Activated naive CD8-positive, alpha-beta T cell (primary cell): ENCODE data around the gene TCL1B.
"Not testable (repeated sequence)": the region's sequence is repeated elsewhere in the genome, so short reads cannot be mapped to it uniquely, and the experiment has no call there.

ENCODE experiments used
- H3K27ac Mint-ChIP-seq: one replicate; pipeline ENCODE4 v1.8.0; 2021; ENCODE audit warnings: mixed read lengths
- H3K27me3 Mint-ChIP-seq: one replicate; pipeline ENCODE4 v1.8.0; 2021; ENCODE audit warnings: mixed read lengths
- H3K36me3 Mint-ChIP-seq: one replicate; pipeline ENCODE4 v1.8.0; 2021; ENCODE audit warnings: mixed read lengths
- H3K4me1 Mint-ChIP-seq: one replicate; pipeline ENCODE4 v1.8.0; 2021; ENCODE audit warnings: low read depth, mixed read lengths
- H3K4me3 Mint-ChIP-seq: one replicate; pipeline ENCODE4 v1.8.0; 2021; ENCODE audit warnings: mild to moderate bottlenecking, mixed read lengths
- H3K9me3 Mint-ChIP-seq: one replicate; pipeline ENCODE4 v1.8.0; 2021; ENCODE audit warnings: low read depth, mixed read lengths

The TCL1B gene

GRCh38 chr14:95705518-95705917 is 19.3 kb downstream of the TCL1B start:
- Mint-ChIP-seq H3K27ac (no peak overlapping the region), H3K4me3 (no peak overlapping the region), H3K4me1 (no peaks in the 10 kb centered on the region), H3K27me3 (peaks cover 34% of the 10 kb centered on the region), H3K9me3 (no peaks in the 10 kb centered on the region), H3K36me3 (no peaks in the 10 kb centered on the region)

GRCh38 chr14:95707327-95707726 is 21.1 kb downstream of the TCL1B start:
- Mint-ChIP-seq H3K27ac (no peak overlapping the region), H3K4me1 (no peaks in the 10 kb centered on the region), H3K27me3 (peaks cover 28% of the 10 kb centered on the region), H3K36me3 (no peaks in the 10 kb centered on the region), H3K9me3 (no peaks in the 10 kb centered on the region), H3K4me3 (no peak overlapping the region)

DNA sequence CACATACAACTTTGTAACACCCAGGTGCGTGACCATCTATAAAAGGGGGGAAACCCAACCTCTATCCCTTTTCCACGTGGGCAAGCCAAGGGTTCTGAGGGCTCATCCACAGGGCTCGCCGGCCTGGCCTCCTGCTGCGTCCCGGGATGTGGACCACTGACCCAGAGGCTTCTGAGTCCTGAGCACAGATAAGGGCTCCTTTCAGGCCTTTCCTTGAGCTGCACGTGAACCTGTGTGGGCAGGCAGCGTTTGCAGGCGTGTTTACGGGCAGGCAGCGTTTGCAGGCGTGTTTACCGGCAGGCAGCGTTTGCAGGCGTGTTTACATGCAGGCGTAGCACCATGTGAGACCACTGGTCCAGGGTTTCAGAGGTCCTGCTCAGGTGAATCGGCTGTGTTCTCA is 23.9 kb downstream of the TCL1B start:
- H3K4me1 Mint-ChIP-seq: no peaks in the 10 kb centered on the region
- no peak overlapping the region for H3K4me3 Mint-ChIP-seq
- peaks cover 30% of the 10 kb centered on the region for H3K27me3 Mint-ChIP-seq
- H3K36me3 Mint-ChIP-seq: no peaks in the 10 kb centered on the region
- no peak overlapping the region for H3K27ac Mint-ChIP-seq
- H3K9me3 Mint-ChIP-seq: no peaks in the 10 kb centered on the region

DNA sequence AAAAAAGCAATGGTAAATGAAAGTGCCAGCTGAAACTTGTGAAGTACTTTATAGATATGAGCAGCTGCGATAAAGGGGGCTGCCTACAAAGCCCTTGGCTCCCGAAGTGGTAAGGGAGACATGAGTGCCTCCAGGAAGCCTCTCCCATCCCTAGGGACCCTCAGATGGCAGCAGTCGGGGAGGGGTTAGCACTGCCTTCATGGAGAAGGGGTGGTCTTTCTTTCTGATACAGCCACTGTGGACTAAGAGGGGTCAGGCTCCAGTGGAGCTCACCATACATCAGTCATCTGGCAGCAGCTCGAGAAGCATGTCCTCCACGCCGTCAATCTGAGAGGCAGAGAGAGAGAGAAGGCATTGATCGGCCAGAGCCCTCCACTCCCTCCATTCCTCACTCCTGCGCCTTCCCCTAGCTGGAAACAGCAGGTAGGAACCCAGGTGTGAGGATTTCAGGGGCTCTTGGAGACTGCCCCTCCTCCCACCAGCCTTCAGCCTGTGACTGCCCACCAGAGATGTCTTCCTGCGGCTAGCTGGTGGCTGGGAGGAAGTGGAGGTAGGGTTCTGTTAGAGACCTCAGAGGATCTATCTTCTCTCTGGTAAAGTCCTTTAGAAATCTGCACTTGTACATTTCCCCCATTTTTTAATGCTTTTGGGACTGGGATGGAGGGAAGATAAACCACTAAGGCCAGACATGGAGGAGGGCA is 25.4 kb downstream of the TCL1B start:
- Mint-ChIP-seq H3K4me1 (no peaks in the 10 kb centered on the region), H3K9me3 (no peaks in the 10 kb centered on the region), H3K27ac (no peak overlapping the region), H3K27me3 (peaks cover 24% of the 10 kb centered on the region), H3K36me3 (no peaks in the 10 kb centered on the region), H3K4me3 (no peak overlapping the region)

DNA sequence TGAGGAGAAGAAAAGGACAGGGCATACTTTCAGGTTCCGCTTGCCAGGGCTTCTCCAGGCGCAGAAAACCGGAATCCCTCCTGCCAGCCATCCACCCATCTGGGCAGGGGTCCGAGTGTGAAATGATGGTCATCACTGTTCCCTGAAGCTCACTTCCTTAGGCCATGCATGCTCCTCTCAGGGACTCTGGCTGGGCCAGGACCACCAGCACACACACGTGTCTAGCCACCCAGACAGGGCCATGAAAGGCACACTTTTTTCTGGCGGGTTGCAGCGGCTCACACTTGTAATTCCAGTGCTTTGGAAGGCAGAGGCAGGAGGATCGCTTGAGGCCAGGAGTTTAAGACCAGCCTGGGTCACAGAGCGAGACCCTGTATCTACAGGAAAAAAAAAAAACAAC is 26.2 kb downstream of the TCL1B start:
- Mint-ChIP-seq H3K27me3 (peaks cover 20% of the 10 kb centered on the region), H3K36me3 (no peaks in the 10 kb centered on the region), H3K9me3 (no peaks in the 10 kb centered on the region), H3K4me3 (no peak overlapping the region), H3K27ac (no peak overlapping the region), H3K4me1 (no peaks in the 10 kb centered on the region)

DNA sequence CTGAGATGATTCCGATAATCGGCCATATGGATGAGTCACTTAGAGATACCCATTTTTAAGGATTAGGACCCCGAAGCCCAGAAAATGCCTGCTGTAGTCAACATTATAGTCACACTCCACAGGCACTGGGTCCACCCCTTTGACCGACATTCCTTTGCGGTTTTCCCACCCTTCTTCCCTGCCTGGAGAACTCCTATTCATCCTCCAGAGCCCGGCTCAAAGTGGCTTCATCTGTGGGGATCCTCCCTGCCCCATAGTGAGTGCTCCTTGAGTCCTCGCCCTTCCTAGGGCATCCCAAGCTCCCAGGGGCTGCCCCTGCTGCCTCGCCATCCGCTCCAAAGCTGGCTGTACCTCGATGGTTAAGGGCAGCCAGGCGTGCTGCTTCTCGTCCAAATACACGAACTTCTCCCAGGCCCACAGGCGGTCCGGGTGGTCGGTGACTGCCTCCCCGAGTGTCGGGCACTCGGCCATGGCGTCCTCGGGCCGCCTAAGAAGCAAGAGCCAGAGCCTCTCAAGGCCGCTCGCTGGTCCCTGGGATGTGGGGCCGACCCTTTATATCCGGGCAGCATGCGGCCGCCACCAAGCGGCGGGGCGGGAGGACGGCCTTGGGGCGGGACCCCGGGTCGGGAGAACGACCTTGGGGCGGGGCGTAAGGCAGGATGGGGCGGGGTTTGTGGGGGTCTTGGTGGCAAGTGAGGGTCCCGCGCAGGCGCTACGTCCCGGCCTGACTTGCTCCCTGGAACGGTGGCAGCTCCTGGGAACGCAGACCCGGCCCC is 27.6 kb downstream of the TCL1B start, which contains the start of gene TCL1A:
Gene TCL1A, minus strand, starts transcription at position 530 of the 776 bp plus-strand sequence. Its CDS starts 59 bp downstream, at position 471.
- Mint-ChIP-seq H3K4me1 (no peaks in the 10 kb centered on the region), H3K9me3 (no peaks in the 10 kb centered on the region), H3K36me3 (no peaks in the 10 kb centered on the region), H3K27ac (no peak within 1 kb of the TSS), H3K27me3 (peaks cover 18% of the 10 kb centered on the region), H3K4me3 (no peak within 1 kb of the TSS)

DNA sequence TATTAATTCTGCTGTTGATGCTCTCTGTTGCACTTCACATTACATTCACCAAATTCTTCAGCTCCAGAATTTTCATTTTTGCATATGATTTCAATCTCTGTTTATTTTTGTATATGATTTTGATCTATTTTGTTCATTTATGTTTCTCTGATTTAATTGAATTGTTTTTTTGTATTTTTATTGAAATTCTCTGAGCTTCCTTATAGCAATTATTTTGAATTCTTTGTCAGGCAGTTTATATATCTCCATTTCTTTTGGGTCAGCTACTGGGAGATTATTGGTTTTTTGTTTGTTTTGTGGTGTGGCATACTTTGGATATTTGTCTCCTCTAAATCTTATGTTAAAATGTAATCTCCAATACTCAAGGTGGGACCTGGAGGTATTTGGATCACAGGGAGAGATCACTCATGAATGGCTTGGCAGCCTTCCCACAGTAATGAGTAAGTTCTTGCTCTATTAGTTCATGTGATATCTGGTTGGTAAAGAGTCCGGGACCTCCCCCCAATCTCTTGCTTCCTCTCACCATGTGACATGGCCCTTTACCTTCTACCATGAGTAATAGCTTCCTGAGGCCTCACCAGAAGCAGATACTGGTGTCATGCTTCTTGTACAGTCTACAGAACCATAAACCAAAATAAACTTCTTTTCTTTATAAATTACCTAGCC is 36.4 kb downstream of the TCL1B start:
- peaks cover 21% of the 10 kb centered on the region for H3K27me3 Mint-ChIP-seq
- H3K4me3 Mint-ChIP-seq: no peak overlapping the region
- peaks cover 5% of the 10 kb centered on the region for H3K36me3 Mint-ChIP-seq
- no peak overlapping the region for H3K27ac Mint-ChIP-seq
- H3K4me1 Mint-ChIP-seq: no peaks in the 10 kb centered on the region
- peaks cover 19% of the 10 kb centered on the region for H3K9me3 Mint-ChIP-seq

DNA sequence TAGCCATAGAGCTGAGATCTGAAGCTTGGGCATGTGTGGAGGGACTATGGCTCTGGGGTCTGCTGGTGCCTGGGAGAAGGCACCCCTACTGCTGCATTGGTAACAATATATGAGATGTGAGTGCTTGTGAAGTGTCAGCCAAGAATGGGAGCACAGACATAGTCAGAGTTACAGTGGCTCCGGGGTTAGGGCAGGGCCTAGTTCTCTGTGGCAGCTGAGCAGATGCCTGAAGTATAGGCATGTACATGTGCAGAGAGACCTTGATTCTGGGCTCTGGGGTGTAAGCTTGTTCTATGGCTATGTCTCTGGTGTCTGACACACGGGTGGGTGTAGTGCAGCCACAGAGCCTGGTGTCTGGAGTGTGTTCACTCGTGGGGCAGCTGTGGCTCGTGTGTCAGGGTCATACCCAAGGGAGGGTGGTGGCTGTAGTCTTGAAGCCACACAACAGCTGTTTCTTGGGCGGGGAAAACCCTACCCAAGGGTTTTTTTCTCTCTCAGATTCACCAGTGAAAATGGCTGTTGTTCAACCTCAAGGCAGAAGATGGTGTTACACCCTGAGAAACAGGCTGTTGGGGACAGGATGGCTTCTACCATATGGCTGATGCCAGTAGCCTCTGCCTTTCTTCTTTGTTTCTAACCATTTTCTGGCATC is 39.6 kb downstream of the TCL1B start:
- peaks cover 5% of the 10 kb centered on the region for H3K36me3 Mint-ChIP-seq
- no peaks in the 10 kb centered on the region for H3K4me1 Mint-ChIP-seq
- H3K9me3 Mint-ChIP-seq: peaks cover 19% of the 10 kb centered on the region
- H3K27ac Mint-ChIP-seq: no peak overlapping the region
- peaks cover 24% of the 10 kb centered on the region for H3K27me3 Mint-ChIP-seq
- no peak overlapping the region for H3K4me3 Mint-ChIP-seq

DNA sequence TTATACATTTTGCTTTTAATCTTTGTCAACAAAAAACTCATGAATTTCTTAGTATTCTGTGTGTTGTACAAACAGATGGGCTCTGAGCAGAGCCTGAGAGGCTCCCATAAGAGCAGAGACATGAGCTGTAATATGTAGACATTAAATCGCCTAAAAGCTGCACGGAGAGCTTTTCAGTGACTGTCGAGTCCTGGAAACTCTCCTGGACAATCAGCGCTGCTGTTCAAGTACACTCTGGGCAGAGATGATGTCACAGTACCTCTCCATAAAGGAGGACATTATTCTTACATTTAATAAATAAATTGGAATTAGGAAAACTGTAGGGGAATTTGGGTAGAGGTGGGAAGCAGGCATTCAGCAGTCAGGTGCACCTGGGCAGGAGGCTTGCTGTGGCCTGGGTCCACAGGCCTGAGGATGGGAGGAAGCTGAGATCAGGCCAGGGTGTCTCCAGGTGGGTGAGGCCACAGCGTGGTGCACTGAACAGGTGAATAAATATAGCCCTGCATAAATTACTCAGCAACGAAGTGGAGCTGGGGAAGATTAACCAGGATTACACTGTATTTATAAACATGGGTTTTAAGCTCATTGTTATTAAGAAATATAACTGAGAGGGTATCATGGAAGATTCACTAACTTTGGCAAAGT is 41.0 kb downstream of the TCL1B start:
- no peak overlapping the region for H3K4me3 Mint-ChIP-seq
- peaks cover 22% of the 10 kb centered on the region for H3K27me3 Mint-ChIP-seq
- H3K4me1 Mint-ChIP-seq: no peaks in the 10 kb centered on the region
- peaks cover 14% of the 10 kb centered on the region for H3K9me3 Mint-ChIP-seq
- peaks cover 5% of the 10 kb centered on the region for H3K36me3 Mint-ChIP-seq
- H3K27ac Mint-ChIP-seq: no peak overlapping the region

DNA sequence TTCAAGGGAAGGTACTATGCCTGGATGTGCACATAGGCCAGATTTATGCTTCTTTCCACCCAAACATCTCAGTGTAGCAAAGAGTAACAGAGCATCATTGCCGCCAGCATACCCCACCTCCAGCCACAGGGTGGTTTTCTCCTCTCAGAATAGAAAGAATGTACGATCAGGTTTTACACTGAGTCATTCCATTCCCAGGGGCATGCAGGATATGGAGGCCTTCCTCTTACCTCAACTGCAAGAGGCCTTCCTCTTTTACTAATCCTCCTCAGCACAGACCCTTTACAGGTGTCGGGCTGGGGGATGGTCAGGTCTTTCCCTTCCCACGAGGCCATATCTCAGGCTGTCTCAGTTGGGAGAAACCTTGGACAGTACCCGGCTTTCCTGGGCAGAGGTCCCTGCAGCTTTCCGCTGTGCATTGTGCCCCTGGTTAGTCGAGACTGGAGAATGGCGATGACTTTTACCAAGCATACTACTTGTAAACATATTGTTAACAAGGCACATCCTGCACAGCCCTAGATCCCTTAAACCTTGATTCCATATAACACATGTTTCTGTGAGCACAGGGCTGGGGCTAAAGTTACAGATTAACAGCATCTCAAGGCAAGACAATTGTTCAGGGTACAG is 43.3 kb downstream of the TCL1B start:
- H3K4me1 Mint-ChIP-seq, H3K36me3 Mint-ChIP-seq, H3K9me3 Mint-ChIP-seq, H3K27ac Mint-ChIP-seq, H3K4me3 Mint-ChIP-seq: not testable (repeated sequence)
- H3K27me3 Mint-ChIP-seq: peaks cover 15% of the 10 kb centered on the region

DNA sequence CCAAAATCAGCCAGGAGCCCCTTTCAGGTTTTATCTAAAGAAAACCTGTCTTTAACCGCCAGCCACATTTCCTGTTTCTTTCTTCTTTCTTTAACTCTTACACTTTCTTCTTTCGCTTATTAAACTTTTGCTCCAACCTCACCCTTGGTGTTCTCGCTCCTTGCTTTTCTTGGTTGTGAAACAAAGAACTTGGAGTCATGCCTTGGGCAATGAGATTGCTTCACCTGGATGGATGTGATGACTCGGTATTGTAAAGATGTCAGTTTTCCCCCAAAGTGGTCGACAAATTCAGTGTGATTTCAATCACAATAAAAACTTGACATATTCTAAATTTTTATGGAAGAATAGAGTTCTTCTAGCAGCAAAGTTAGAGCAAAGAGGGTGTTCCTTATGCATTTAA is 43.9 kb downstream of the TCL1B start:
- Mint-ChIP-seq H3K9me3 (no peaks in the 10 kb centered on the region), H3K27ac (no peak overlapping the region), H3K4me1 (no peaks in the 10 kb centered on the region), H3K36me3 (no peaks in the 10 kb centered on the region), H3K4me3 (no peak overlapping the region), H3K27me3 (peaks cover 15% of the 10 kb centered on the region)

- Mint-ChIP-seq H3K9me3 (no peaks in the 10 kb centered on the region), H3K4me3 (no peak overlapping the region), H3K27me3 (peaks cover 7% of the 10 kb centered on the region), H3K27ac (no peak overlapping the region), H3K36me3 (peaks cover 1% of the 10 kb centered on the region), H3K4me1 (no peaks in the 10 kb centered on the region)
Measured at GRCh38 chr14:95733212-95733611, 47.0 kb downstream of the TCL1B start.

- Mint-ChIP-seq H3K36me3 (peaks cover 9% of the 10 kb centered on the region), H3K27ac (no peak overlapping the region), H3K27me3 (peaks cover 3% of the 10 kb centered on the region)
Measured at GRCh38 chr14:95739356-95739755, 53.1 kb downstream of the TCL1B start.

GRCh38 chr14:95741038-95741490 is 54.8 kb downstream of the TCL1B start:
- Mint-ChIP-seq H3K27me3 (no peaks in the 10 kb centered on the region), H3K27ac (no peak overlapping the region), H3K9me3 (peaks cover 6% of the 10 kb centered on the region), H3K4me1 (peaks cover 6% of the 10 kb centered on the region), H3K36me3 (peaks cover 9% of the 10 kb centered on the region), H3K4me3 (no peak overlapping the region)

More at GRCh38 chr14:95739356-95739755, 53.1 kb downstream of the TCL1B start:
- peaks cover 6% of the 10 kb centered on the region for H3K4me1 Mint-ChIP-seq
- H3K9me3 Mint-ChIP-seq: peaks cover 6% of the 10 kb centered on the region
- H3K4me3 Mint-ChIP-seq: no peak overlapping the region
